Ammon's horn (tissue), 1 donor: ENCODE data around the gene MEX3D.
"Not testable (repeated sequence)": the region's sequence is repeated elsewhere in the genome, so short reads cannot be mapped to it uniquely, and the experiment has no call there.

ENCODE experiments used
- DNase-seq: peaks from one replicate; pipeline ENCODE4 v3.0.0-alpha.2; 2016; ENCODE audit warnings: low spot score

MEX3D gene

GRCh38 chr19:1571358-1571757 lies 3.2 kb upstream of the MEX3D start:
- DNase-seq: no peak

- DNase-seq: no peak
These were observed 2.7 kb upstream of the MEX3D start for GRCh38 chr19:1570836-1571235.

GRCh38 chr19:1569997-1570396 lies 1.9 kb upstream of the MEX3D start:
- DNase-seq: no peak

- DNase-seq: no peak
These were observed 287 bp downstream of the MEX3D start for GRCh38 chr19:1567848-1568227.

GRCh38 chr19:1567116-1567847 lies 843 bp downstream of the MEX3D start:
- no peak for DNase-seq

- DNase-seq: peak; percentile 90
These were observed 1.6 kb downstream of the MEX3D start for GRCh38 chr19:1566392-1567115.

- DNase-seq: no peak
These were observed 4.9 kb downstream of the MEX3D start for GRCh38 chr19:1563251-1563650.

GRCh38 chr19:1561236-1561842 lies 6.8 kb downstream of the MEX3D start:
- no peak for DNase-seq

- no peak for DNase-seq
These were observed 7.7 kb downstream of the MEX3D start for GRCh38 chr19:1560286-1560882.

GRCh38 chr19:1558552-1558951 lies 9.6 kb downstream of the MEX3D start:
- DNase-seq: no peak

GRCh38 chr19:1556390-1557070 lies 11.6 kb downstream of the MEX3D start:
- no peak for DNase-seq

- no peak for DNase-seq
These were observed 12.4 kb downstream of the MEX3D start for GRCh38 chr19:1555487-1556389.

- DNase-seq: no peak
These were observed 13.2 kb downstream of the MEX3D start for GRCh38 chr19:1554968-1555367.

GRCh38 chr19:1553415-1553814 lies 14.7 kb downstream of the MEX3D start:
- no peak for DNase-seq

GRCh38 chr19:1551068-1552040 lies 16.8 kb downstream of the MEX3D start:
- DNase-seq: no peak

GRCh38 chr19:1549332-1549945 lies 18.7 kb downstream of the MEX3D start:
- DNase-seq: no peak

- peak; percentile 39 for DNase-seq
These were observed 27.7 kb downstream of the MEX3D start for GRCh38 chr19:1540365-1540925.

- DNase-seq: not testable (repeated sequence)
These were observed 28.4 kb downstream of the MEX3D start for GRCh38 chr19:1539749-1540148.

- DNase-seq: no peak
These were observed 29.1 kb downstream of the MEX3D start for GRCh38 chr19:1538978-1539377.
